ENCODE results near the gene SAMD4A.

The SAMD4A gene

DNA sequence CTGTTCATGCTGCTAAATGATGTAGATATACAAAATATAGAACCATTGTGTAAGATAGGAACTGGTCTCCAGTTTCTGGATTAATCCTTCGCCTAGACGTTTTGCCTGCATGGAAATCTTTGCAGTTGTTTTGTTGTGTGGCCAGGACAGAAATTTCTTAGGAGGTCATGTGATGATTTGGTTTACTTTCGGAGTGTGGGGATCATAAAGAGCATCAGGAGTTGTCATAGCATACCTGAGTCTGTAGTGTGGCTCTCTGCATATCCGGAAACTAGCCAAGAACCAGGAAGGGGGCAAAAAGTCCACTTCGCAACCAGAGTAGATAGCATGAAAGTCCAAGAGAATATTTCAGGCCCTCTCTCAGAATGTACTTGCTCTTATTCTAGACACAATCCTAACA is 3.1 kb downstream of the SAMD4A start:
- in situ Hi-C loops (cut with MboI; ENCODE audit: low pct_unique_long_range_greater_than_20kb, low sequenced_read_pairs, unreplicated experiment) = no loop called here
- TF ChIP-seq, protein P1, sequence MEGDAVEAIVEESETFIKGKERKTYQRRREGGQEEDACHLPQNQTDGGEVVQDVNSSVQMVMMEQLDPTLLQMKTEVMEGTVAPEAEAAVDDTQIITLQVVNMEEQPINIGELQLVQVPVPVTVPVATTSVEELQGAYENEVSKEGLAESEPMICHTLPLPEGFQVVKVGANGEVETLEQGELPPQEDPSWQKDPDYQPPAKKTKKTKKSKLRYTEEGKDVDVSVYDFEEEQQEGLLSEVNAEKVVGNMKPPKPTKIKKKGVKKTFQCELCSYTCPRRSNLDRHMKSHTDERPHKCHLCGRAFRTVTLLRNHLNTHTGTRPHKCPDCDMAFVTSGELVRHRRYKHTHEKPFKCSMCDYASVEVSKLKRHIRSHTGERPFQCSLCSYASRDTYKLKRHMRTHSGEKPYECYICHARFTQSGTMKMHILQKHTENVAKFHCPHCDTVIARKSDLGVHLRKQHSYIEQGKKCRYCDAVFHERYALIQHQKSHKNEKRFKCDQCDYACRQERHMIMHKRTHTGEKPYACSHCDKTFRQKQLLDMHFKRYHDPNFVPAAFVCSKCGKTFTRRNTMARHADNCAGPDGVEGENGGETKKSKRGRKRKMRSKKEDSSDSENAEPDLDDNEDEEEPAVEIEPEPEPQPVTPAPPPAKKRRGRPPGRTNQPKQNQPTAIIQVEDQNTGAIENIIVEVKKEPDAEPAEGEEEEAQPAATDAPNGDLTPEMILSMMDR (IDR thresholded peaks at IDR 0.05; ENCODE audit: extremely low read depth, insufficient read depth, missing control alignments) = no peak
- DNase-seq (ENCODE audit: low spot score) = no peak

- DNase-seq (ENCODE audit: low spot score) = no peak
- TF ChIP-seq, protein P1 (IDR thresholded peaks at IDR 0.05; ENCODE audit: extremely low read depth, insufficient read depth, missing control alignments) = no peak
- in situ Hi-C loops (cut with MboI; ENCODE audit: low pct_unique_long_range_greater_than_20kb, low sequenced_read_pairs, unreplicated experiment) = no loop called here
These were observed 3.9 kb downstream of the SAMD4A start for GRCh38 chr14:54570631-54571415.

GRCh38 chr14:54572316-54572715 is 5.4 kb downstream of the SAMD4A start:
- DNase-seq (ENCODE audit: low spot score) = no peak
- in situ Hi-C loops (cut with MboI; ENCODE audit: low pct_unique_long_range_greater_than_20kb, low sequenced_read_pairs, unreplicated experiment) = no loop called here
- TF ChIP-seq, protein P1 (IDR thresholded peaks at IDR 0.05; ENCODE audit: extremely low read depth, insufficient read depth, missing control alignments) = peak; percentile 60

GRCh38 chr14:54574528-54574927 is 7.6 kb downstream of the SAMD4A start:
- in situ Hi-C loops (cut with MboI; ENCODE audit: low pct_unique_long_range_greater_than_20kb, low sequenced_read_pairs, unreplicated experiment) = no loop called here
- TF ChIP-seq, protein P1 (IDR thresholded peaks at IDR 0.05; ENCODE audit: extremely low read depth, insufficient read depth, missing control alignments) = no peak
- no peak for DNase-seq (ENCODE audit: low spot score)

DNA sequence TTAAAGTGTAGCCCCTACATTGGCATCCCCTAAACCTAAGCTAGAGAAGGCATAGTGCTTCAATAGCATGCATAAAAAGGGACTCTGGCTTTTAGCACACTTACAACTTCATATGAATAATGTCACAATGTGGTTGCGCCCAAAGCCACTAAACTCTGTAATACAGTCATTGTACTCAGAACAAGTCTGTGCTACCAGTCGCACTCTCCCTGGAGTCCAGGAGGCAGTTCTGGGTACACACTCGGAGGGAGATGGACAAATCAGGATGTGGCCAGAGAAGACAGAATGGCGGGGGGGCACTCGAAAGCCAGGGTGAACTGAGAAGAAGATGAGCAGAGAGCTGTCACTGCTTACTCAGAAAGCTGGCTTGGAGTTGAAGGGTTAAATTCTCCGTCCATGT is 10.6 kb downstream of the SAMD4A start:
- in situ Hi-C loops (cut with MboI; ENCODE audit: low pct_unique_long_range_greater_than_20kb, low sequenced_read_pairs, unreplicated experiment) = no loop called here
- TF ChIP-seq, protein P1 (IDR thresholded peaks at IDR 0.05; ENCODE audit: extremely low read depth, insufficient read depth, missing control alignments) = no peak
- DNase-seq (ENCODE audit: low spot score) = no peak

DNA sequence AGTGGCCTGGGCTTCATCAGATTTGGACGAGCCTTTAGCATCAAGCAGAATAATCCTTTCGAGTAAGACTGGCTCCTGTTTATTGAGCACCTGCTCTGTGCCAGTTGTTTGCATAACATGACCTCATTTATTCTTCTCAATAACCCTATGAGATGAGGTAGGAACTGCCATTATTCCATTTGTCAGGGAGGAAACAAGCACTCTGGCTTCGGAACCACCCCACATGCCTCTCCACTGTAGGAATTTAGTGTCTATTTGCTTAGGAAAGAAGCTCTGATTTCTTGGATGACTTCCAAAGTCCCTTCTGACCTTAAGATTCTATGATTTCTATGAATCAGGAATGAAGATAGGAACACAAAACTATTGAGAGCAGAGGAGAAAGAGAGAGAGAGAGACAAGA is 11.0 kb downstream of the SAMD4A start:
- no peak for DNase-seq (ENCODE audit: low spot score)
- TF ChIP-seq, protein P1 (IDR thresholded peaks at IDR 0.05; ENCODE audit: extremely low read depth, insufficient read depth, missing control alignments) = no peak
- in situ Hi-C loops (cut with MboI; ENCODE audit: low pct_unique_long_range_greater_than_20kb, low sequenced_read_pairs, unreplicated experiment) = no loop called here
